GM23248 (cell line): Measurements from ENCODE around the gene ARIH2.

Experiments
- EZH2 ChIP-seq: fragments of 200-600 bp; sonication (generic); IDR thresholded peaks from 2 replicates; pipeline ENCODE4 v1.6.1; 2018; ENCODE audit warnings: antibody characterized with exemption, mild to moderate bottlenecking; ENCODE audit not compliant: insufficient read depth, poor library complexity, severe bottlenecking
- EZH2phosphoT487 ChIP-seq: fragments of 200-600 bp; sonication (generic); IDR thresholded peaks from 2 replicates; pipeline ENCODE4 v1.6.1; 2018; ENCODE audit warnings: antibody characterized with exemption, moderate library complexity, mild to moderate bottlenecking, low read depth; ENCODE audit not compliant: insufficient read depth

- no peak for TF ChIP-seq EZH2
- TF ChIP-seq EZH2phosphoT487, result no peak
Measured at GRCh38 chr3:48938156-48938555, 19.5 kb downstream of the ARIH2 start.
